SK-N-SH (cell line): ENCODE data around the gene ETS2. TPM values are rescaled to one million over a fixed set of nuclear protein-coding genes. Genes with fewer than 3 reads are reported as not detected.

Experiments
- CTCF ChIA-PET: fragments of 300-600, 350-600 bp; formaldehyde crosslinking; extraction: SDS; loops from one replicate; lab custom pipeline; 2021; lab: Yijun Ruan, JAX
- POLR2A ChIA-PET: fragments of 350-600 bp; sonication (Branson Sonifier 250); formaldehyde crosslinking; extraction: SDS; loops from one replicate; lab custom pipeline; 2020; ENCODE audit warnings: antibody characterized with exemption, inconsistent platforms; lab: Yijun Ruan, JAX
- DNase-seq: peaks from one replicate; pipeline ENCODE4 v3.0.0; 2012
- H2AFZ ChIP-seq: fragments of 200-600 bp; sonication (generic); 2 replicates; pipeline ENCODE4 v1.8.1; 2016; ENCODE audit warnings: antibody characterized with exemption, mild to moderate bottlenecking, low read depth
- H3F3A ChIP-seq: fragments of 200-600 bp; sonication (generic); replicated peaks from 2 replicates; pipeline ENCODE3; 2016; ENCODE audit warnings: antibody characterized with exemption, mild to moderate bottlenecking; ENCODE audit not compliant: insufficient read depth
- H3K27ac ChIP-seq, 2 experiments: fragments of 200-500 bp in 1 of 2; fragments of 200-600 bp in 1 of 2; sonication (Bioruptor generic) in 1 of 2; sonication (generic), shearing (Covaris generic) in 1 of 2; 2 replicates each; pipeline versions ENCODE4 v1.5.1 to v1.6.1; 2014 to 2016; ENCODE audit warnings: low read depth in 2 of 2, inconsistent platforms in 1 of 2, low read length in 1 of 2, mild to moderate bottlenecking in 1 of 2, mixed read lengths in 1 of 2
- H3K27me3 ChIP-seq: fragments of 200-600 bp; sonication (generic), shearing (Covaris generic); 2 replicates; pipeline ENCODE4 v1.6.1; 2016; ENCODE audit warnings: mixed run types; ENCODE audit not compliant: insufficient read depth
- H3K36me3 ChIP-seq, 2 experiments: fragments of 200-500 bp in 1 of 2; fragments of 200-600 bp in 1 of 2; sonication (Bioruptor generic) in 1 of 2; sonication (generic) in 1 of 2; replicated peaks in 1 of 2; 2 replicates each; pipeline versions ENCODE3 to v1.5.1; 2014 to 2016; ENCODE audit warnings: low read length in 1 of 2, mild to moderate bottlenecking in 1 of 2; ENCODE audit not compliant: insufficient read depth in 2 of 2, control insufficient read depth in 1 of 2
- H3K4me1 ChIP-seq, 2 experiments: fragments of 200-500 bp in 1 of 2; fragments of 200-600 bp in 1 of 2; sonication (Bioruptor generic) in 1 of 2; sonication (generic), shearing (Covaris generic) in 1 of 2; 2 replicates each; pipeline versions ENCODE4 v1.5.1 to v1.6.1; 2014 to 2016; ENCODE audit warnings: low read depth in 1 of 2, low read length in 1 of 2, mixed run types in 1 of 2; ENCODE audit not compliant: insufficient read depth in 2 of 2, control insufficient read depth in 1 of 2
- H3K4me2 ChIP-seq: fragments of 200-600 bp; sonication (generic), shearing (Covaris generic); 2 replicates; pipeline ENCODE4 v1.6.1; 2017; ENCODE audit warnings: mixed run types
- H3K4me3 ChIP-seq, 2 experiments: fragments of 200-500 bp in 1 of 2; fragments of 200-600 bp in 1 of 2; sonication (Bioruptor generic) in 1 of 2; sonication (generic), shearing (Covaris generic) in 1 of 2; 2 replicates each; pipeline versions ENCODE4 v1.5.1 to v1.8.1; 2014 to 2016; ENCODE audit warnings: low read depth in 2 of 2, inconsistent platforms in 1 of 2, low read length in 1 of 2, mild to moderate bottlenecking in 1 of 2, mixed read lengths in 1 of 2, moderate library complexity in 1 of 2
- H3K79me2 ChIP-seq: fragments of 200-600 bp; sonication (generic); 2 replicates; pipeline ENCODE4 v1.8.1; 2017; ENCODE audit warnings: mild to moderate bottlenecking; ENCODE audit not compliant: insufficient read depth
- H3K9ac ChIP-seq: fragments of 200-600 bp; sonication (generic); 2 replicates; pipeline ENCODE4 v1.6.1; 2017; ENCODE audit warnings: mixed run types
- H3K9me2 ChIP-seq: fragments of 200-600 bp; sonication (generic); 2 replicates; pipeline ENCODE4 v1.6.1; 2017; ENCODE audit warnings: mixed run types
- H3K9me3 ChIP-seq: fragments of 200-600 bp; sonication (generic); 2 replicates; pipeline ENCODE4 v1.6.1; 2017; ENCODE audit warnings: mixed run types, mild to moderate bottlenecking, moderate library complexity
- H4K20me1 ChIP-seq: fragments of 200-600 bp; sonication (generic); 2 replicates; pipeline ENCODE4 v1.6.1; 2017; ENCODE audit warnings: mild to moderate bottlenecking, mixed run types; ENCODE audit not compliant: insufficient read depth
- ELF1 ChIP-seq: IDR thresholded peaks from 2 replicates; pipeline ENCODE4 v1.4.0; 2012
- EP300 ChIP-seq, 2 experiments: IDR thresholded peaks; 2 replicates each; pipeline versions ENCODE4 v1.4.0 to v1.6.1; 2012; ENCODE audit warnings: borderline replicate concordance in 1 of 2, low read depth in 1 of 2, low read length in 1 of 2
- EZH2phosphoT487 ChIP-seq: fragments of 200-600 bp; sonication (generic); IDR thresholded peaks from 2 replicates; pipeline ENCODE4 v1.6.1; 2017; ENCODE audit warnings: low read depth, mixed run types, mild to moderate bottlenecking, antibody characterized with exemption, moderate library complexity, borderline replicate concordance
- FOSL2 ChIP-seq: IDR thresholded peaks from 2 replicates; pipeline ENCODE4 v1.4.0; 2012; ENCODE audit warnings: low read depth, mild to moderate bottlenecking, moderate library complexity, borderline replicate concordance
- FOXM1 ChIP-seq: IDR thresholded peaks from 2 replicates; pipeline ENCODE4 v1.4.0; 2012; ENCODE audit warnings: low read depth, mild to moderate bottlenecking
- JUND ChIP-seq: IDR thresholded peaks from 2 replicates; pipeline ENCODE4 v1.4.0; 2012
- MXI1 ChIP-seq: IDR thresholded peaks from 2 replicates; pipeline ENCODE4 v1.6.1; 2012; ENCODE audit warnings: mild to moderate bottlenecking, low read depth, low read length, improper control_type of control experiment
- NFIC ChIP-seq: IDR thresholded peaks from 2 replicates; pipeline ENCODE4 v1.4.0; 2012; ENCODE audit warnings: borderline replicate concordance
- NRF1 ChIP-seq: IDR thresholded peaks from 2 replicates; pipeline ENCODE4 v1.6.1; 2012; ENCODE audit warnings: low read depth, mild to moderate bottlenecking, low read length
- POLR2AphosphoS5 ChIP-seq: IDR thresholded peaks from 2 replicates; pipeline ENCODE4 v1.6.1; 2012; ENCODE audit warnings: low read depth, low read length
- RCOR1 ChIP-seq: fragments of 150-350 bp; IDR thresholded peaks from 2 replicates; pipeline ENCODE4 v1.6.1; 2017; ENCODE audit warnings: antibody characterized with exemption, low read length
- RFX5 ChIP-seq: IDR thresholded peaks from 2 replicates; pipeline ENCODE4 v1.6.1; 2012; ENCODE audit warnings: mild to moderate bottlenecking, improper control_type of control experiment, low read length
- SIN3A ChIP-seq: IDR thresholded peaks from 2 replicates; pipeline ENCODE4 v1.6.1; 2012; ENCODE audit warnings: low read depth, mild to moderate bottlenecking, low read length, moderate library complexity, borderline replicate concordance
- SMC3 ChIP-seq: IDR thresholded peaks from 2 replicates; pipeline ENCODE4 v1.6.1; 2012; ENCODE audit warnings: low read depth, low read length, improper control_type of control experiment
- TAF1 ChIP-seq: IDR thresholded peaks from 2 replicates; pipeline ENCODE4 v1.6.1; 2012; ENCODE audit warnings: low read depth, mild to moderate bottlenecking, low read length, moderate library complexity, borderline replicate concordance
- TCF12 ChIP-seq: IDR thresholded peaks from 2 replicates; pipeline ENCODE4 v1.4.0; 2012
- YY1 ChIP-seq: IDR thresholded peaks from 2 replicates; pipeline ENCODE4 v1.4.0; 2012; ENCODE audit warnings: low read depth, mild to moderate bottlenecking
- WGBS: methylation state at CpG from one replicate; pipeline ENCODE4 v1.1.6; 2017; ENCODE audit warnings: low lambda C conversion rate; 5-methylcytosine and 5-hydroxymethylcytosine counted together
- polyA plus RNA-seq, 3 experiments: library from polyadenylated mRNA; depleted of rRNA; stranded (reverse); fragments of >200 nt; gene quantifications; 2 replicates each; pipeline ENCODE4 v1.2.3, GENCODE V29; 2012
- TF ChIP-seq, protein P1 (sequence below): IDR thresholded peaks from 2 replicates; pipeline ENCODE4; 2012
- TF ChIP-seq, protein P2 (sequence below): IDR thresholded peaks from 2 replicates; pipeline ENCODE4 v1.4.0; 2012; ENCODE audit warnings: low read depth, borderline replicate concordance
- TF ChIP-seq, protein P3 (sequence below): fragments of 150-350 bp; IDR thresholded peaks from 2 replicates; pipeline ENCODE4 v1.6.1; 2017; ENCODE audit warnings: antibody characterized with exemption, low read length, low read depth, borderline replicate concordance
- TF ChIP-seq, protein P4 (sequence below): IDR thresholded peaks from 2 replicates; pipeline ENCODE4 v1.4.0; 2012; ENCODE audit warnings: low read depth

Gene ETS2
- polyA plus RNA-seq, 1 of the 3 experiments (the other 2 are of a cell fraction): 16.3 TPM

DNA sequence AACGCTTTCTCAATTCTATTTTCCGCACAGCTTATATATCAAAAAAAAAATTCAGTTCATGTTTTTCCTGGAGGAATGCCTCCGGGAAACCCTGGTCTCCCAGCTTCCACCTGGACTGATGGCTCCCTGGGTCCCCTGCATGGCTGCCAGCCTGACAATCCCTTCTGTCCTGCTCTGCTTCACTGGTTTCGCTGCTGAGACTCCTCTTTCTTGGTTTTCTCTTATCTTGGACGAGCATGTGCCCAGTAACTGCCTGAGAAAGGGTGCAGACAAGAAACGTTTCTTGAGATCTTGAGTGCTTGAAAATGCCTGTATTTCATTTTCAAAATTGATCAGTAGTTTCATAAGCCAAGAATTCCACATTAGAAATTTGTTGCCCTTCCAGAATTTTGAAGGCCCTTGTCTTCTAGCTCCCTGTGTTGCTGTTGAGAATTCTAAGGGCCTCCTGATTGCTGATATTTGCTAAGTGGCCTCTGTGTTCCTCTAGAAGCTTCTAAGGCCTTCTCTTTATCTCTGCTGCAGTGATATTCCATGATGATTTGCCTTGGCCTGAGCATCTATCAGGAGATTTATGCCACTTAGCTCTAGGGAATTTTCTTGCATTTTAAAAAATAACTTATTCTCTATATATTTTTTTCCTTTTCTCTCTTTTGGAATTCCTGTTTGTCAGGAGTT, 44.7 kb downstream of the ETS2 start (continued):
- TF ChIP-seq, protein P1, sequence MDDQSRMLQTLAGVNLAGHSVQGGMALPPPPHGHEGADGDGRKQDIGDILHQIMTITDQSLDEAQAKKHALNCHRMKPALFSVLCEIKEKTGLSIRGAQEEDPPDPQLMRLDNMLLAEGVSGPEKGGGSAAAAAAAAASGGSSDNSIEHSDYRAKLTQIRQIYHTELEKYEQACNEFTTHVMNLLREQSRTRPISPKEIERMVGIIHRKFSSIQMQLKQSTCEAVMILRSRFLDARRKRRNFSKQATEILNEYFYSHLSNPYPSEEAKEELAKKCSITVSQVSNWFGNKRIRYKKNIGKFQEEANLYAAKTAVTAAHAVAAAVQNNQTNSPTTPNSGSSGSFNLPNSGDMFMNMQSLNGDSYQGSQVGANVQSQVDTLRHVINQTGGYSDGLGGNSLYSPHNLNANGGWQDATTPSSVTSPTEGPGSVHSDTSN: no peak
- no peak for TF ChIP-seq SMC3
- no peak for TF ChIP-seq NFIC
- TF ChIP-seq, all 33 proteins: peak for 0

DNA sequence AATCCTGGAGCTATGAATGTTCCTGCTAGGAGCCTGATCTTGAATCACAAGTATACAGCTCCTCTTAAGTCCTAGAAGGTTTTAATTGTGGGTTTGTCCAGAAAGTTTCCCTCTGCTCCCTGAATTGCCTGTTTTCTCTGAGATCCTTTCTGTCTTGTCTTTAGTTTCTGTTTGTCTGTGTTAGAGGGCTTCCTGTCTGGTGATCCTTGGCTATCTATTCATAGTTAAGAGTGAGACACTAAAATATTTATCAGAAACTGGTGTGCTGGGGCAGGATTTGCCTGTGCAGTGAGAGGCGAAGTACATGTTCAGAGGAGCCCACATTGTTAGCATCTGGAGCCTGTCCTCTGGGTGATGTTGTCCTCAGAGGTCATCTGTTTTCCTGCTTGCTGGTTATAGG, 45.4 kb downstream of the ETS2 start:
- peaks cover 0 to 2% of the 10 kb centered on the region in 2 experiments; a peak in 2 of 4 replicates for H3K4me1 ChIP-seq
- no peaks in the 10 kb centered on the region for H3K9me3 ChIP-seq
- no peak overlapping the region for H3K9ac ChIP-seq
- no peaks in the 10 kb centered on the region for H3K9me2 ChIP-seq
- H3K27me3 ChIP-seq: no peaks in the 10 kb centered on the region
- no peak overlapping the region for H3K27ac ChIP-seq
- no peaks in the 10 kb centered on the region for H3K79me2 ChIP-seq
- POLR2A ChIA-PET: no interaction called here
- H4K20me1 ChIP-seq: no peaks in the 10 kb centered on the region
- H2AFZ ChIP-seq: no peak overlapping the region
- WGBS: 100% methylated on average over 1 of the region's 1 CpG
- no peak overlapping the region for H3K4me3 ChIP-seq
- TF ChIP-seq NFIC: no peak
- TF ChIP-seq EP300 (IDR thresholded peaks at IDR 0.05; ENCODE audit: borderline replicate concordance in 1 of 2, low read depth in 1 of 2, low read length in 1 of 2): no peak
- TF ChIP-seq SIN3A: no peak
- TF ChIP-seq POLR2AphosphoS5: no peak
- TF ChIP-seq TAF1: no peak
- no peak for TF ChIP-seq EZH2phosphoT487
- TF ChIP-seq MXI1: no peak
- TF ChIP-seq FOSL2: no peak
- TF ChIP-seq, protein P2, sequence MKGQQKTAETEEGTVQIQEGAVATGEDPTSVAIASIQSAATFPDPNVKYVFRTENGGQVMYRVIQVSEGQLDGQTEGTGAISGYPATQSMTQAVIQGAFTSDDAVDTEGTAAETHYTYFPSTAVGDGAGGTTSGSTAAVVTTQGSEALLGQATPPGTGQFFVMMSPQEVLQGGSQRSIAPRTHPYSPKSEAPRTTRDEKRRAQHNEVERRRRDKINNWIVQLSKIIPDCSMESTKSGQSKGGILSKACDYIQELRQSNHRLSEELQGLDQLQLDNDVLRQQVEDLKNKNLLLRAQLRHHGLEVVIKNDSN: no peak
- TF ChIP-seq, protein P3, sequence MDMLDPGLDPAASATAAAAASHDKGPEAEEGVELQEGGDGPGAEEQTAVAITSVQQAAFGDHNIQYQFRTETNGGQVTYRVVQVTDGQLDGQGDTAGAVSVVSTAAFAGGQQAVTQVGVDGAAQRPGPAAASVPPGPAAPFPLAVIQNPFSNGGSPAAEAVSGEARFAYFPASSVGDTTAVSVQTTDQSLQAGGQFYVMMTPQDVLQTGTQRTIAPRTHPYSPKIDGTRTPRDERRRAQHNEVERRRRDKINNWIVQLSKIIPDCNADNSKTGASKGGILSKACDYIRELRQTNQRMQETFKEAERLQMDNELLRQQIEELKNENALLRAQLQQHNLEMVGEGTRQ: no peak
- TF ChIP-seq FOXM1: no peak
- TF ChIP-seq TCF12: no peak
- TF ChIP-seq JUND: no peak
- TF ChIP-seq RFX5: no peak
- no peak for TF ChIP-seq YY1
- TF ChIP-seq, protein P4, sequence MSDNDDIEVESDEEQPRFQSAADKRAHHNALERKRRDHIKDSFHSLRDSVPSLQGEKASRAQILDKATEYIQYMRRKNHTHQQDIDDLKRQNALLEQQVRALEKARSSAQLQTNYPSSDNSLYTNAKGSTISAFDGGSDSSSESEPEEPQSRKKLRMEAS: no peak
- TF ChIP-seq RCOR1: no peak
- TF ChIP-seq SMC3: no peak
- TF ChIP-seq NRF1: no peak
- no peak for TF ChIP-seq ELF1
- CTCF ChIA-PET: no interaction called here
- no peaks in the 10 kb centered on the region for H3K36me3 ChIP-seq
- no peak overlapping the region for H3K4me2 ChIP-seq
- DNase-seq: no peak
- H3F3A ChIP-seq: no peaks in the 10 kb centered on the region
